Fibroblast of skin of left biceps (primary cell): ENCODE results near the gene EID2B.

Experiments used
- DNase-seq, 2 experiments: peaks; one replicate each; pipeline ENCODE4 v3.0.0-alpha.2; 2013; ENCODE audit warnings: low read depth in 2 of 2

The EID2B gene, protein sequence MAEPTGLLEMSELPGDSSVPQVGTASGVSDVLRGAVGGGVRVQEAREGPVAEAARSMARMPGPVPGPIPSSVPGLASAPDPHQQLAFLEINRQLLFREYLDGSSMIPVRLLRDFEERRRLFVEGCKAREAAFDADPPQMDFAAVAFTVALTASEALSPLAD

DNA sequence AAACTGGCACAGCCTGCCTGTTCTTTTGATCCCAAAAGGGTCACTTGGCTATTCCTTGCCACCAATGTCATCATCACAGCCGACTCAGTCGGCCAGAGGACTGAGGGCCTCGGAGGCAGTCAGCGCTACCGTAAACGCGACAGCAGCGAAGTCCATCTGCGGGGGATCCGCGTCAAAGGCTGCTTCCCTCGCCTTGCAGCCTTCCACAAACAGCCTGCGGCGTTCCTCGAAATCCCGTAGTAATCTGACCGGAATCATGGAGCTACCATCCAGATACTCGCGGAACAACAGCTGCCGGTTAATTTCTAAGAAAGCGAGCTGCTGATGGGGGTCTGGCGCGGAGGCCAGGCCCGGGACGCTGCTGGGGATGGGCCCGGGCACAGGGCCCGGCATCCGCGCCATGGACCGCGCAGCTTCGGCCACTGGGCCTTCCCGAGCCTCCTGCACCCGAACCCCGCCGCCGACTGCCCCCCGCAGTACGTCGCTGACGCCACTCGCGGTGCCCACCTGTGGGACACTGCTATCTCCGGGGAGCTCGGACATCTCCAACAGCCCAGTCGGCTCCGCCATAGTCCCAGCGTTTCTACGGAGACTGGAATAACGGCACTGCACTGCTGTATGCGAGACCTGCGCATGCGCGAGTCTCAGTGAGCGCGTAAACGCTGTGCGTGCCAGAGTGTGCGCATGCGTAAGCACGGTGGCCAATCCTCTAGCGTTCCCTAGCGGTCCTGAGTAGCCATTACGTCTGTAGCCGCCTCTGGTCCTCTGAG is at the start of gene EID2B:
TSS of gene EID2B (minus strand) at position 620 of the 770 bp plus-strand sequence. CDS start at position 570, 50 bp downstream.
- peak; percentile 81 to 85 for DNase-seq

DNA sequence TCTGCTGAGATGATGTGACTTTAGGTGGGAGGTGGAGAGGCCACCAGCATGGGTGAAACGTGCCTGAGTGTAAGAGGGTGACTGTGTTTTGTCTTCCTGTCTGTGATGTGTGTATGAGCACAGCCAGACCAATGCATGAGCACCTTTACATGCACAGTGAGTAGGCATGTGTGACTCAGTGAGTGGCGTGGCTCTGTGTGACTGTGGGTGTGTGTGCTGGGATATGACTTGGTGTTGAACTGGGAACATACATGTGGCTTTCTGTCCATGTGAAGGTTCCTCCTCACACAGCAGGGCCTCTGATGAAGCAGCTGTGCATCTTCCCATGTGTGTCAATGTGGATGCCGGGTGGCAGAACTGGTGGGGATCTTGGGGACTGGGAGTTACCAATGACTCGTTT is 49.8 kb upstream of the EID2B start:
- no peak for DNase-seq

DNA sequence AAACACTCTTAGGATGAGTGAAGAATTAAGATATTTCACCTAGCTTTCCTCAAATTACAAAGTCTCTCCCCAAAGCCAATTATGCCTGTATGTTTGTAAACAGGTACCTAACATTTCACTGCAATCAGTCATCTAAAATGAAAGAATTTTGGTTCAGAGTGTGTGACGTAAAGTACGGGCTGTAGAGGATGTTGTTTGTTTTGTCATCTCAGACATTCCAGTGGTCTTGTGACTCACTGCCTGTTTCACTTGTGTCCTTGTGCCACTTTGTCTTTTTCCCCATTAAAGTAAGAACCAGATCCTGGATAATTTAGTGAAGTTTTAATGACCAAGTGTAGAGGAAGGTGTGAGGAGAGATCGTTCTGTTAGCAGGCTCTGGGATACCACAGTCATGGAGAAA is 36.0 kb upstream of the EID2B start:
- no peak for DNase-seq

DNA sequence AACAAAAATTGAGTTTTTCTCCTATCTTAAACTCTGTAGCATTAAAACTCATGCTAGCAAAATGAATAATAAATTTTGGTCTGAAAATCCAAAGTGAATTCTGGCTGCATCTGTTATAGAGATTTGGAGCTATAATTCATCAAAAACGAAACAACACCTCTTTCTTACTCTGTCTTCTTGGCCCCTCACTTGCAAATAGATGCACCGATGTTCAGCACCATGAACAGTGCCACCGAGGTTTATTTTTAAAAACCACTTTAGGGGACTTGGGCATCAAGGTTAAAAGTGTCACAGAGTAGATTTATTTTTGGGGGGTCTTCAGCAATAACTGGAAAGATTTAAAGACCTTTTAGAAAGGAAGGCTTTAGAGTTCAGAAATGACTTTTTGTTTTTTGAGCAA is 33.4 kb upstream of the EID2B start:
- DNase-seq = no peak

DNA sequence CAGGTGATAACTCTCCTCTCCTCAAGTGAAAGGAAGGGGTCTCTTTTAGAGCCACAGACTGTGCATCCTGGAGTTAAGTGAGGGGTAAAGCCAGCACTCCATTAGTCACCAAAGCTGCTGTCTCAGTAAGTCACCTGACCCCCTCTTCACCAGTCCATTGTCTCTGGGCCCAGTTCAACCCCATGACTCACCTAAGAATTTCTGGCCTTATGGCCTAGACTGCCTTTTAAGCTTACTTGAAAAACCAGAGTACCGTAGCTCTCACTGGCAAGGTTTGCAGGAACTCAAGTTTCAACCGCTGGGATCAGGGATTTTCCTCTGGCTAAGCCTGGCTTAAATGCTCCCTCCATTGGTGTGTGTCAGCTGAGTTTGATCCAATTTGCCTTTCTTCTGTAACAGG is 30.8 kb upstream of the EID2B start:
- DNase-seq = no peak

DNA sequence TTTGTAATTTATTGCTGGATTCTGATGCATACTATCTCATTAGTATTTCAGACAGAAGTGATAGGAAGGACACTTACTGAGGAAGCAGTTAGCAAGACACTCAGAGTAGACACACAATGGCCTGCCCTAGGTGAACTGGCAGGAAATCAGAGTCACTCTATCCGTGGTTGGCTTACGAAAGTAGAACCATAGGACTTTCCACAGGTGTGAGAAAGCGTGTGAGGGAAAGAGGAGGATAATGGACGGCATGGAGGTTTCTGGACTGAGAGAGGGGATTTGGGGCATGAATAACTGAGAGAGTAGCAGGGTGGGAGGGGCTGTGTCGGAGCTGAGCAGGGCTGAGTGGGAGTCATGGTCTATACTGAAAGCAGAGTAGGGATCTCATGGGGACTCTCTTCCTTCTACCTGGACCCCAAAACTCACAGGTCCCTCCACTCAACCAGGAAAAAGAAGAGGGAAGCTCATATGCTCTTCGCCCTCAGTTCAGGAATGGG is 26.0 kb upstream of the EID2B start:
- no peak for DNase-seq

DNA sequence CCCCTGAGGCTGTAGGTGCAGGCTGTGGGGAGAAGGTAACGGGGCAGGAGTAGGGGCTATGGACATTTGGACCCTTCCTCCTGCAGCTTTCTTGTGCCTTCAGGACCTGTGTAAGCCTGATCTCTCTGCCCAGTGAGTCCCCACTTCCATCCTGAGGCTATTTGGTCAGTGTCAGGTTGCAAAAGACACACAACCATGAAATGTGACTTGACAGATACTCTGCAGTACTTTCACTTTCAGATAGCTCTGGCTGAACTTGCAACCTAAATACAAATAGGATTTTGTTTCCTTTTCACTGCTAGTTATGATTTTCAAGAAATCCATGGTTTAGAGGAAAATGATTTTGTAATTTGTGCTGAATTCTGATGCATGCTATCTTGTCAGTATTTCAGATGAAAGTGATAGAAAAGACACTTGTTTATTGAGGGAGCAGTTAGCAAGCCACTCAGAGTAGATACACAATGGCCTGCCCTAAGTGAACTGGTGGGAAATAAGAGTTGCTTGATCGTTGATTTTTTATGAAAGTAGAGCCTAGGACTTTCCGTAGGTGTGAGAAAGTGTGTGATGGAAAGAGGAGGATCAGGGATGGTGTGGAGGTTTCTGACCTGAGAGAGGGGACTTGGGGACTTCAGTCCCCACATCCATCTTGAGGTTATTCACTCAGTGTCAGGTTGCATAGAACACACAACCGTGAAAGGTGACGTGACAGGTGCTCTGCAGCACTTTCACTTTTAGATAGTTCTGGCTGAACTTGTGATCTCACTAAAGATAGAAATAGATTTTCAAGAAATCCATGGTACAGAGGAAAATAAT is 25.4 kb upstream of the EID2B start:
- no peak for DNase-seq

DNA sequence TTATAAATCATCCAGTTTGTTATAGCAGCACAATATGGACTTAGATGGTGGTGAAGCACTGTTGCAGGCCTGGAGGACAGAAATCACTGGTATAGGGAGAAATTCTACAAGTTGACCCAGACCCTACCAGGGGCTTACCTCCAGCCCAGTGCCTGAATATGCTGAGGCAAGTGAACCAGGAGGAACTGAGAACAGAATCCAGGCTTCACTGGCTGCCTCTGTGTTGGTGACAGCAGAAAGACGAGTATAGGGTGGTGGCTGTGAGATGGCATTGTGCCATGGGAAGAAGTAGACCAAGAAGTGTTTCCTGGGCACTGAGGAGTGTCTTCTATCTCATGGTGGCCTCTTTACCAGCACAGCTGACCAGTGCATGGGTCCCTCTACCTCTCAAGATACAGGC is 23.2 kb upstream of the EID2B start:
- no peak for DNase-seq

DNA sequence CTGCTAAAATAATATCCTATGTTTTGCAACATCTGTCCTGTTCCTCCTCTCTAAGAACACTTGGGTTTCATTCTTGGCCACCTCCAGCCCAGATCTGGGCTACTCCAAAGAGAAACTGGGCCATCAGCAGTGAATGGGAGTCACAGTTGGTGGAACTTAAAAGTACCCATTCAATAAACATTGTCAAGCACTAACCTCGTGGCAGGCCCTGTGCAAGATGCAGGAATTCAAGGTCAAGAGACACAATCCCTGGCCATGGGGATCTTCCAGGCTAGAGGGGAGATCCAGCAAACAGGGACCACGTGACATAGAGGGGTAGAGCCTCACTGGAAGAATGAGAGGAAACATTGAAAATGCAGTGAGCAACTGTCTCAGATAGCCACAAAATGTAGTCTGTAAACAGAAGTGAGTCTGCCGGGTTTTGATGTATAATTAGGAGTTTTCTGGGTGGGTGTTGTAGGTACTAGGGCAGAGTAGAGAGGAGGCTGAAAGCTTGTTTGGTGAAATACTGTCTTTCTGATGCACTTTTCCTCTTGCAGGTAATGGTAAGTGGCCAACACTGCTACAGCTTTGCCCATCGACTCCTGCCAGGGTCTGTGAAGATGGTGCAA is 22.2 kb upstream of the EID2B start:
- no peak for DNase-seq

DNA sequence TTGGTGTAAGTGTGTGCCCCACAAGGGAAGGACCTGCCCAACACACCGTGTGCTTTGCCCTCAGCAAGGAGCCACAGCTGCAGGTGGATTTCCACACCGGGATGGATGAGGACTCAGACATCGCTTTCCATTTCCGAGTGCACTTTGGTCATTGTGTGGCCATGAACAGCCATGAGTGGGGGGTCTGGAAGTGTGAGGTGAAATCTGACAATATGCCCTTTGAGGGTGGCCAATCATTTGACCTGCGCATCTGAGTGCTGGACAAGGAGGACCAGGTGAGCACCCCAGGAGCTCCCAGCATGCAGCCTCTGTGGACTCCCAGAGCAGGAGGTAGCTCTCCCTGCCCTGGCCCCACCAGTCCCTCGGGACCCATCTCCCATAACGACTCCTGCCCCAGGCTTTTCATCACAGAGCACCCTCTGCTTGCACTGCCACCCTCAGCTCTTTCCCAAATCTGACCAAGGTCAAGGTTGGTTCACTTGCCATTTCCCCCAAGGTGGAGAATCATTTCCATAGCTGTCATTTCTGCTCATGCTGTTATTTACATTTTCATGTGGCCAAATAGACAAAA is 20.5 kb upstream of the EID2B start:
- no peak for DNase-seq

DNA sequence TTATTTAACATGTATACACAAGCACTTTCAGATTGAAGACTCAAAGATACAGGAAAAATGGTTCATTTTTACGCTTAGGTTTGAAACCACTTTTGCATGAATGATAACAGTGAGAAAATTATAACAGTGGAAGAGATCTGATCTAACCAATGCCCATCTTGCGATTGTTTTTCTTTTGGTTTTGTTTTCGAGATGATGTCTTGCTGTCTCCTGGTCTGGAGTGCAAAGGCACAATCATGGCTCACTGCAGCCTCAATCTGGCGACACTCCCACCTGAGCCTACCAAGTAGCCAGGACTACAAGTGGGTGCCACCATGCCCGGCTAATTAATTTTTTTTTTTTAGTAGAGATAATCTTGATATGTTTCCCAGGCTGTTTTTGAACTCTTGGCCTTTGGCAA is 17.5 kb upstream of the EID2B start:
- no peak for DNase-seq

DNA sequence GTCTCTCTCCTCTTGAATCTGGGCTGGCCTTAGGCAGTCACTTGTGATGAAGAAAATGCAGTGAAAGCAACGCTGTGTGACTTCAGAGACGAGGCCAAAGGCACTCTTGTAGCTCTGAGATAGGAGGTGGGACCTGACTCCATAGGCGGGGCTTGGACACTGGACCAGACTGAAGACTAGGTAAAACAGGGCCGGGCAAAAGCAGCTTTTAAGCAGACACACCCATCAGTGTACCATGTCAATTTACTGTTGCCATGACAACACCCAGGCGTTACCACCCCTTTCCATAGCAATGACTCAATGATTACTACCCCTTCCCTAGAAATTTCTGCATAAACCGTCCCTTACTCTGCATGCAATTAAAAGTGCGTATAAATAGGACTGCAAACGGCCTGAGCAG is 13.9 kb upstream of the EID2B start:
- DNase-seq = no peak

DNA sequence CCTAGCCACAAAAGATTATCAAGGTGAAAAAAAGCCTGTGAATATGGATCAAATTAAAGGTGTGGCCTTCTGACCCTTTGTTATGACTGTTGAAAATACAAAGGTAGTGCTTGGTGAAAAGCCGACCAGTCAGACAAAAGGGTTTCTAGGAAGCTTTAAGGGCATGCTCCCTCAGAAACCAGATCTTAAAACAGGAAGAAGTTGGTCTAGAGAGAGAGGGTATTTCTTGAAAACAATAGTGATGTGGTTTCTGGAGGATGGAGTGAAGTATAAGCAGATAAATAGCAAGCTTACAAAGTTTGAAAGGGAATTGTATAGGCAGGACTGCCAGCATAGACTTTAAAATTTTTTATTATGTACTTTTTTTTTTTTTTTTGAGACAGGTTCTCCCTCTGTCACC is 12.3 kb upstream of the EID2B start:
- DNase-seq = no peak

DNA sequence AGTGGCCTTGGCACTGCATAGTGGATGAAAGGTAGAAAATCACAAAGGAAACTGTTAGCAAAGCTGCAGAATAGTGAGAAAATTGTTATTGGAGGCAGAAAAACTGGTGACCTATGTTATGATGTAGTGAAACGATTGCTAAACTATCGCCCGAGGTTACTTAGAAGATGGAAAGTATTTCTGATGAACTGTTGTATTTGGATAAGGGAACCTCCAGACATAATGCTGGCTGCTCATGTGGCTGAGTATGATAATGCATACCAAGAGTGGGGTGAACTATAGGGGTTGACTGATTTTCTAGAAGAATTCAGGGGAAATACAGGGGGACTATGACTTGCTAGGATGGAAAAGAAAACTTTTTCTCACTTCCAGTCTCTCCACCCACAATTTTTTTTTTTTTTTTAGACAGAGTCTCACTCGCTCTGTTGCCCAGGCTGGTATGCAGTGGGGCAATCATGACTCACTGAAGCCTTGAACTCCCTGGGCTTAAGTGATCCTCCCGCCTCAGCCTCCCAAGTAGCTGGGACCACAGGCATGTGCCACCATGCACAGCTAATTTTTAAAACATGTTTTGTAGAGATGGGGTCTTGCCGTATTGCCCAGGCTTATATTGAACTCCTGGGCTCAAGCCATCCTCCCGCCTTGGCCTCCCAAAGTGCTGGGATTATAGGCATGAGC is 11.7 kb upstream of the EID2B start:
- peak in 1 of 2 experiments; percentile 4 for DNase-seq

DNA sequence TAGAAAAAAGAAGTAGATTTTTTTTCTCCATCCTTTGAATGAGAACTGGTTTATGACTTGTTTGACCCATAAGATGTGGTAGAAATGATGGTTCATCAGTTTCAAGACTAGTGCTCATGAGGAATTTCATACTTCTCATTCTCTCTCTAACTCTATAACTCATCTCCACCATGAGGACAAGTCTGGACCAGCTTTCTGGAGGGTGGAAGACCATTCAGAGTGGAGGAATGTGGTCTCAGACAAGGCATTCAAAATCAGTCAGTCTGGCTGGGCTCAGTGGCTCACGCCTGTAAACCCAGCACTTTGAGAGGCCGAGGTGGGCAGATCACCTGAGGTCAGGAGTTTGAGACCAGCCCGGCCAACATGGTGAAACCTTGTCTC is 10.8 kb upstream of the EID2B start:
- DNase-seq = no peak

DNA sequence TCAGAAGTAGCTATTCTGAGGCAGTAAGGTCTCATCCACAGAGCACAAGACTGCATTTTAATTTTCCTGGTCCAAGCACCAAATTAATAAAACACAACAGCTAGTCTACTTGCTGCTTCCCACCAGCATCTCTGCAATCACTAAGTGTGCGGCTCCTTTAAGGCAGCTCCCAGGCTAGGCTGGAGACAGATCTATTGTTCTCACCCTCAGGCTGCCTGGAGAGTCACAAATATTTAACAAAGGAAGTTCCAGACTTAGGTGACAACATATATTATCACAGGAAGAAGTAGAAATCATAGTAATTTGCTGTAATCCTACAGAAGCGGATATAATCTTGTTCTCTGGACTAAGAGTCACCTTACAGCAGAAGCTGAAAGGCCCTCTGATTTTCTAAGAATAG is 9.6 kb upstream of the EID2B start:
- no peak for DNase-seq

DNA sequence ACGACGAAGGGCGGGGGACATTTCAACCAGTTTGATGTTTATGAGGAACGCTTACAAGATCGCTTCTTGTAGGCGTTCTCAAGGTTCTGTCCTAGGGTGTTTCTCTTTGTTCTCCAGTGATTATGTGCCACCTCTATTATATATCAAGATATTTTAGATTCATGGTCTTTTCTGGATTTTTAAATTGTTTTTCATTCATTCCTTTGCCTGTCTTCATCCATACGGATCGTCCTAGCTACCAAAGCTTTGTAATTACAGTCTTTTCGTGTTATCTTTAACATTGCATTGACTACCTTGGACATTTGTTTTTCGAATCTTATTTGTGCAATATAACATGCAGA is 7.7 kb upstream of the EID2B start:
- DNase-seq = no peak

DNA sequence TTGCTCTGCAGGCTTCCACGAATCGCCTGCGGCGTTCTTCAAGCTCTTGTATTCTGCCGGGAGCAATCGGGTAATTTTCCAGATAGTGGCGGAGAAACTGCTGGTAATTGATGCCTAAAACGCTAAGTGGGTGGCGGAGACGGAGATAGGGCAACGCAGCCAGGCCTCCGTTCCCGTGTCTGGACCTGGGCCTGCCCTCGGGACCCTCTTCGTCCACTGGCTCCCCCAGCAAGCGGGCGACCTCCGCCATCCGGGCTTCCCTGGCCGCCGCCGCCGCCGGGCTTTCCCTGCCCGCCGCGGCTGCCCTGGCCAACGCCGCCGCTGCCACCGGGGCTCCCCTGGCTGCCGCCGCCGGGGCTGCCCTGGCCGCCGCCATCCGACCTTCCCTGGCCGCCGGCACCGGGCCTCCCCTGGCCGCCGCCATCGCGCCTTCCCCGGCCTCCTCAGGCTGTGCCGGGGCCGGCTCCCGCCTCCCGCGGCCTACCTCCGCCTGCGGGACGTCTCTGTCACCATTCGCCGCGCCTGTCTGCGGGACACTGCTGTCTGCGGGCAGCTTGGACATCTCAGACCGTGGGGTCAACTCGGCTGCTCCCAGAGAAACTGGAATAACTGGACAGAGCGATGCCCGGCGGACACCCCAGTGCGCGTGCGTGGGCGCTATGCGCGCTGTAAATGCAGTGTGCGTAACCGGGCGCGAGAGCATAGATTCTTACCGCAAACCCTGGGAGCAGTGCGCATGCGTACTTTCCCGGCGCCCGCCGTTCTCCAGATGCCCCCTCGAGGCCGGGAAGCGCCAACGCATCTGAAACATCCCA is 7.1 kb upstream of the EID2B start, which contains the start of gene EID2:
TSS of gene EID2 (minus strand) at position 644 of the 815 bp plus-strand sequence. CDS start at position 562, 82 bp downstream.
- peak; percentile 74 to 76 for DNase-seq

DNA sequence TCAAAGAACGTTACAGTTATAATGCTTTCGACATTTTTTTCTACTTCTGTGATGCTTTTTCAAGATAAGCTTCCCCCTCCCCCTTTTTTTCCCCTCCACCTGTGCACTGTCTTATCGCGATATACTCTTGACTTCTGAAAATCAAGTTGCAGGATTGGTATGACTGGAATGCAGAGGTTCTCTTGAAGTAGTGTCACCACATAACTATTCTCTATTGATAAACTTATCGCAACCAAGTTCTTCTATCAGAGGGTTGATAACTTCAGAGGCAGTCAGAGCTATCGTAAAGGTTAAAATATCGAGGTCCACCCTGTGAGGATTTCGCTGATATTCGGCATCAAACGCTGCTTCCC is 6.5 kb upstream of the EID2B start:
- peak in 1 of 2 experiments; percentile 4 for DNase-seq

DNA sequence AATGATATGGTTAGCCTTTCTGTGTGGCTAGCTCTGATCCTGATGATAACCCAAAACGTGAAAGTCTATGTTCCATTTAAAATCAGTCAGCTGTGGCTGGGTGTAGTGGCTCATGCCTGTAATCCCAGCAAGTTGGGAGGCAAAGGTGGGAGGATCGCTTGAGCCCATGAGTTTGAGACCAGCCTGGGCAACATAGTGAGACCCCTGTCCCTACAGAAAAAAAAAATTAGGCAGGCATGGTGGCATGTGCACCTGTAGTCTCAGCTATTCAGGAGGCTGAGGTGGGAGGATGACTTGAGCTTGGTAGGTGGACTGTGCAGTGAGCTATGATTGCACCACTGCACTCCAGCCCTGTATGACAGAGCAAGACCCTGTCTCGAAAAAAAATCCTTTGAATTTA is 1.1 kb upstream of the EID2B start:
- DNase-seq = no peak
